ENCODE measurements around the gene ATXN7L3.

GRCh38 chr17:44217738-44218343 lies 18.2 kb upstream of the ATXN7L3 start:
- no peak for TF ChIP-seq RAD21 (IDR thresholded peaks at IDR 0.05; ENCODE audit: low read depth)
- no peak for TF ChIP-seq TCF12 (IDR thresholded peaks at IDR 0.05; ENCODE audit: low read depth)
- TF ChIP-seq YY1 (IDR thresholded peaks at IDR 0.05; ENCODE audit: low read depth) = 0 out of 2 replicates have a peak, but pooled peaks have one; percentile 6
- TF ChIP-seq MAX (IDR thresholded peaks at IDR 0.05) = no peak
- no peak for TF ChIP-seq ZBTB7A (IDR thresholded peaks at IDR 0.05; ENCODE audit: low read depth)
- no peak for TF ChIP-seq CEBPB (IDR thresholded peaks at IDR 0.05)
- TF ChIP-seq EP300 (IDR thresholded peaks at IDR 0.05; ENCODE audit: borderline replicate concordance) = no peak
- no peak for TF ChIP-seq NFIC (IDR thresholded peaks at IDR 0.05)
- 0 out of 2 replicates have a peak, but pooled peaks have one; percentile 2 for TF ChIP-seq TEAD4 (IDR thresholded peaks at IDR 0.05)
- no peak for TF ChIP-seq FOXM1 (IDR thresholded peaks at IDR 0.05; ENCODE audit: borderline replicate concordance, low read depth)

Measured in Ishikawa (cell line).